Fibroblast of lung (primary cell): Measurements from ENCODE around the gene SIGLEC7. TPM values are rescaled to one million over a fixed set of nuclear protein-coding genes. Genes with fewer than 3 reads are reported as not detected.

Source experiments
- DNase-seq, 2 donors: peaks; one replicate each; pipeline versions ENCODE4 v3.0.0 to v3.0.0-alpha.2; 2010; ENCODE audit warnings: low read depth in 2 of 2
- H2AFZ ChIP-seq: 2 replicates; pipeline ENCODE4 v1.5.1; 2012; ENCODE audit warnings: low read length, control low read depth, inconsistent platforms
- H3K27ac ChIP-seq: 2 replicates; pipeline ENCODE4 v1.5.1; 2011; ENCODE audit warnings: low read length, control low read depth; ENCODE audit not compliant: insufficient read depth
- H3K27me3 ChIP-seq: 2 replicates; pipeline ENCODE4 v1.5.1; 2011; ENCODE audit warnings: mild to moderate bottlenecking, low read length; ENCODE audit not compliant: control insufficient read depth, insufficient read depth
- H3K36me3 ChIP-seq: 2 replicates; pipeline ENCODE4 v1.5.1; 2011; ENCODE audit warnings: low read length; ENCODE audit not compliant: control insufficient read depth, insufficient read depth
- H3K4me1 ChIP-seq: 2 replicates; pipeline ENCODE4 v1.5.1; 2011; ENCODE audit warnings: low read length; ENCODE audit not compliant: control insufficient read depth, insufficient read depth; ENCODE audit errors: extremely low read depth
- H3K4me2 ChIP-seq: 2 replicates; pipeline ENCODE4 v1.5.1; 2011; ENCODE audit warnings: low read length, control low read depth; ENCODE audit not compliant: insufficient read depth; ENCODE audit errors: extremely low read depth
- H3K4me3 ChIP-seq, 4 experiments: fragments of 200-600 bp in 1 of 4; sonication (generic) in 1 of 4; replicated peaks in 1 of 4; 2 replicates each; pipeline ENCODE4 v1.5.1; 2011 to 2016; ENCODE audit warnings: low read length in 4 of 4, low read depth in 3 of 4, mild to moderate bottlenecking in 3 of 4, control low read depth in 2 of 4, inconsistent platforms in 1 of 4, mixed read lengths in 1 of 4; ENCODE audit not compliant: insufficient read depth in 1 of 4; ENCODE audit errors: control extremely low read depth in 1 of 4
- H3K79me2 ChIP-seq: 2 replicates; pipeline ENCODE4 v1.5.1; 2012; ENCODE audit warnings: mild to moderate bottlenecking, low read length, inconsistent platforms; ENCODE audit not compliant: control insufficient read depth, insufficient read depth
- H3K9ac ChIP-seq: 2 replicates; pipeline ENCODE4 v1.5.1; 2011; ENCODE audit warnings: mild to moderate bottlenecking, low read length, control low read depth; ENCODE audit not compliant: insufficient read depth
- H3K9me3 ChIP-seq: 2 replicates; pipeline ENCODE4 v1.5.1; 2012; ENCODE audit warnings: low read depth, low read length; ENCODE audit not compliant: control insufficient read depth, insufficient read depth
- H4K20me1 ChIP-seq: 2 replicates; pipeline ENCODE4 v1.5.1; 2011; ENCODE audit warnings: low read length; ENCODE audit not compliant: control insufficient read depth, insufficient read depth; ENCODE audit errors: extremely low read depth
- CTCF ChIP-seq, 2 donors: IDR thresholded peaks in 1 of 2; conservative IDR thresholded peaks in 1 of 2; 1 replicate in 1 of 2; 2 replicates in 1 of 2; pipeline ENCODE4 v1.5.1; 2011 to 2012; ENCODE audit warnings: low read length in 2 of 2, control low read depth in 1 of 2, inconsistent platforms in 1 of 2, low read depth in 1 of 2, mild to moderate bottlenecking in 1 of 2
- EZH2 ChIP-seq: IDR thresholded peaks from 2 replicates; pipeline ENCODE4 v1.5.1; 2012; ENCODE audit warnings: low read length, control low read depth, mild to moderate bottlenecking; ENCODE audit errors: missing control alignments
- polyA plus RNA-seq, 2 donors: library from polyadenylated mRNA; depleted of rRNA in 1 of 2; stranded (reverse) in 1 of 2; unstranded in 1 of 2; fragments of >200 nt; gene quantifications; 2 replicates each; pipeline ENCODE4 v1.2.1, GENCODE V29; 2011 to 2012; ENCODE audit warnings: missing spikeins in 1 of 2
- total RNA-seq: library from RNA; depleted of rRNA; stranded (reverse); fragments of >200 nt; gene quantifications from 2 replicates; pipeline ENCODE4 v1.2.1, GENCODE V29; 2014

Gene SIGLEC7
- total and polyA plus RNA-seq, 2 donors (not counting 1 experiment from before 2014, with no cell fraction given) = not detected

- no peaks in the 10 kb centered on the region for H3K36me3 ChIP-seq
- no peak for DNase-seq
- H3K79me2 ChIP-seq = no peaks in the 10 kb centered on the region
- TF ChIP-seq CTCF (conservative IDR thresholded peaks at IDR 0.05 in 1 of 2, IDR thresholded peaks at IDR 0.05 in 1 of 2; ENCODE audit: low read depth in 1 of 2, low read length in 2 of 2) = no peak
- no peak for TF ChIP-seq EZH2
- no peaks in the 10 kb centered on the region for H4K20me1 ChIP-seq
- no peak overlapping the region for H3K4me3 ChIP-seq
- no peaks in the 10 kb centered on the region for H3K27me3 ChIP-seq
- no peak overlapping the region for H3K4me2 ChIP-seq
- no peaks in the 10 kb centered on the region for H3K9me3 ChIP-seq
- H3K27ac ChIP-seq = no peak overlapping the region
- H3K4me1 ChIP-seq = no peaks in the 10 kb centered on the region
- no peak overlapping the region for H3K9ac ChIP-seq
- no peak overlapping the region for H2AFZ ChIP-seq
Observed at GRCh38 chr19:51159656-51160055, 17.6 kb downstream of the SIGLEC7 start.

DNA sequence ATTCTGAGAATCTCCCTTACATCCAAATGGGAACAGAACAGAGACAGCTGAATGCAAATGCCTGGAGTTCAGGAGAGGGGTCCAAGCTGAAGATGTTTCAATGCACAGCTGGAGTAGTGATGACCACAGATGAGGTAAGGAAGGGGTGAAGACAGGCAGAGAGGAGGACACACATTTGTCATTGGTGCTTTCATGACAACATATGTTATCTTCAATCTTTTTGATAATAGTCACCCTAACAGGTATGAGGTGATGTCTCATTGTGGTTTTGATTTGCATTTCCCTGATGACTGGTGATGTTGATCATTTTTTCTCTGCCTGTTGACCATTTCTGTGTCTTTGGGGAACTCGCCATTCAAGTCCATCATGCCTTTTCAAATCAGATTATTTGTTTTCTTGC, 19.2 kb downstream of the SIGLEC7 start:
- H3K9me3 ChIP-seq = no peaks in the 10 kb centered on the region
- no peaks in the 10 kb centered on the region for H3K79me2 ChIP-seq
- TF ChIP-seq EZH2 (no peak), CTCF (conservative IDR thresholded peaks at IDR 0.05 in 1 of 2, IDR thresholded peaks at IDR 0.05 in 1 of 2; ENCODE audit: low read depth in 1 of 2, low read length in 2 of 2) (no peak)
- H3K4me2 ChIP-seq = no peak overlapping the region
- H3K4me1 ChIP-seq = no peaks in the 10 kb centered on the region
- H3K4me3 ChIP-seq = no peak overlapping the region
- no peak overlapping the region for H3K27ac ChIP-seq
- no peak overlapping the region for H2AFZ ChIP-seq
- no peaks in the 10 kb centered on the region for H3K27me3 ChIP-seq
- H3K36me3 ChIP-seq = no peaks in the 10 kb centered on the region
- no peak for DNase-seq
- no peak overlapping the region for H3K9ac ChIP-seq
- no peaks in the 10 kb centered on the region for H4K20me1 ChIP-seq

DNA sequence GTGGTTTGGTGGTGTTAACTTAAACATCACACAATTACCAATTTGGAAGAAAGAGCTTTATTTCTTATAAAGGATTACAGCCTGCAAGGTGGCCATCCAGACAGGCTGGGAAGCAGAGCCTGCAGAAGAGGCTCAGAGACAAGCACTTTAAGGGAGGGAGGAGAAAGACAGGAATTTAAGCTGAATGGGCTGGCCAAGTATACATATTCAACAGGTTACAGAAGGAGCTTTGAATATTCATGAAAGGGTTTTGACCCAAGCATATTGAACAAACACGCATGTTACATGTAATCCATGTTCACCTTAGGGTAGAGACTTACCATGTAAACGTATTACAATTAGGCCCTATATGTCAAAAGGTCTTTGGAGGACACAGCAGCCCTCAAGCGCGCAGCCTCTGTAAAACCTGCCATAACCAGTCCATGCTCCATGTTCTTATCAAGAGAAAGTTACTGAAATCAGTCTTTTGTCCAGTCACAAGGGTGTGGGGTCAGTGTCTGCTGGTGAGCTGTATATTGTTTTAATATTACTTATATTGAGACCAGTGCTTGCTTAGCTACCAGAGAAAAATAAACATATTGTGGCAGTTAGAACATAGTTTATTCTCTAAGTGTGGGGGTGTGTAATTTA, 19.9 kb downstream of the SIGLEC7 start:
- DNase-seq = no peak
- H3K4me2 ChIP-seq = no peak overlapping the region
- no peak overlapping the region for H2AFZ ChIP-seq
- H3K9ac ChIP-seq = no peak overlapping the region
- TF ChIP-seq CTCF (conservative IDR thresholded peaks at IDR 0.05 in 1 of 2, IDR thresholded peaks at IDR 0.05 in 1 of 2; ENCODE audit: low read depth in 1 of 2, low read length in 2 of 2) (no peak), EZH2 (no peak)
- no peaks in the 10 kb centered on the region for H3K9me3 ChIP-seq
- H3K79me2 ChIP-seq = no peaks in the 10 kb centered on the region
- H3K4me3 ChIP-seq = no peak overlapping the region
- no peaks in the 10 kb centered on the region for H3K36me3 ChIP-seq
- H3K27me3 ChIP-seq = no peaks in the 10 kb centered on the region
- H3K4me1 ChIP-seq = no peaks in the 10 kb centered on the region
- H4K20me1 ChIP-seq = no peaks in the 10 kb centered on the region
- no peak overlapping the region for H3K27ac ChIP-seq
